ENCODE results near the gene PABPN1. TPM values are rescaled to one million over a fixed set of nuclear protein-coding genes. Genes with fewer than 3 reads are reported as not detected.

PABPN1 gene
- total and polyA plus RNA-seq, 9 of the 15 experiments (the other 6 are each of a cell fraction or from before 2014, with no cell fraction given): 32.6 to 388 (median 178) TPM

- TF ChIP-seq SMARCA4 (IDR thresholded peaks at IDR 0.05) (0 out of 2 replicates have a peak, but pooled peaks have one; percentile 22), ZNF280B (CRISPR knock-in tag; IDR thresholded peaks at IDR 0.05) (no peak), ZKSCAN1 (IDR thresholded peaks at IDR 0.05; ENCODE audit: low read depth, low read length) (0 out of 2 replicates have a peak, but pooled peaks have one; percentile 50), FOXJ2 (tag; IDR thresholded peaks at IDR 0.05) (no peak), ZNF175 (CRISPR knock-in tag; IDR thresholded peaks at IDR 0.05; ENCODE audit: low read depth) (peak; percentile 37; the same call in 1 of the 2 replicates), LEF1 (IDR thresholded peaks at IDR 0.05) (no peak; the same call in 1 of the 2 replicates), RFX5 (IDR thresholded peaks at IDR 0.05; ENCODE audit: low read depth, low read length) (no peak), USF1 (CRISPR knock-in tag; IDR thresholded peaks at IDR 0.05) (peak; percentile 65), POLR2B (IDR thresholded peaks at IDR 0.05; ENCODE audit: low read depth, partially characterized antibody) (peak; percentile 72), TAF7 (tag; IDR thresholded peaks at IDR 0.05) (peak; percentile 81), ZNF41 (CRISPR knock-in tag; conservative IDR thresholded peaks at IDR 0.05) (no peak), RBM25 (IDR thresholded peaks at IDR 0.05; ENCODE audit: low read depth, low read length, severe bottlenecking) (peak; percentile 99), NBN (IDR thresholded peaks at IDR 0.05; ENCODE audit: low read depth) (no peak), RBM22 (IDR thresholded peaks at IDR 0.05; ENCODE audit: low read depth, low read length, poor library complexity, severe bottlenecking) (no peak), SRSF7 (optimal IDR thresholded peaks at IDR 0.05; ENCODE audit: low read depth, low read length) (no peak), HLTF (IDR thresholded peaks at IDR 0.05) (no peak), RCOR1 (IDR thresholded peaks at IDR 0.05; ENCODE audit: borderline replicate concordance in 1 of 2, low read depth in 2 of 2, low read length in 2 of 2) (peak in 1 of 2 experiments; percentile 14; a peak in 1 of 4 replicates), RERE (CRISPR knock-in tag; IDR thresholded peaks at IDR 0.05; ENCODE audit: borderline replicate concordance) (no peak), ILF3 (IDR thresholded peaks at IDR 0.05; ENCODE audit: borderline replicate concordance) (no peak), SAFB (IDR thresholded peaks at IDR 0.05; ENCODE audit: borderline replicate concordance, low read depth, low read length) (0 out of 2 replicates have a peak, but pooled peaks have one; percentile 40), PHB (CRISPR knock-in tag; IDR thresholded peaks at IDR 0.05) (no peak)
Observed at GRCh38 chr14:23286020-23286901, 35.0 kb upstream of the PABPN1 start, which contains the start of gene HOMEZ (continued).

All from K562 (cell line).